ENCODE results near the gene CERK.

Gene CERK

GRCh38 chr22:46660604-46661201 lies 77.3 kb downstream of the CERK start:
- H3K9ac ChIP-seq (ENCODE audit: low read length), result no peak overlapping the region
- H4K20me1 ChIP-seq (ENCODE audit: insufficient read depth, low read length), result peaks cover 53% of the 10 kb centered on the region
- TF ChIP-seq EZH2phosphoT487 (IDR thresholded peaks at IDR 0.05; ENCODE audit: low read depth), result no peak
- TF ChIP-seq, protein P1, sequence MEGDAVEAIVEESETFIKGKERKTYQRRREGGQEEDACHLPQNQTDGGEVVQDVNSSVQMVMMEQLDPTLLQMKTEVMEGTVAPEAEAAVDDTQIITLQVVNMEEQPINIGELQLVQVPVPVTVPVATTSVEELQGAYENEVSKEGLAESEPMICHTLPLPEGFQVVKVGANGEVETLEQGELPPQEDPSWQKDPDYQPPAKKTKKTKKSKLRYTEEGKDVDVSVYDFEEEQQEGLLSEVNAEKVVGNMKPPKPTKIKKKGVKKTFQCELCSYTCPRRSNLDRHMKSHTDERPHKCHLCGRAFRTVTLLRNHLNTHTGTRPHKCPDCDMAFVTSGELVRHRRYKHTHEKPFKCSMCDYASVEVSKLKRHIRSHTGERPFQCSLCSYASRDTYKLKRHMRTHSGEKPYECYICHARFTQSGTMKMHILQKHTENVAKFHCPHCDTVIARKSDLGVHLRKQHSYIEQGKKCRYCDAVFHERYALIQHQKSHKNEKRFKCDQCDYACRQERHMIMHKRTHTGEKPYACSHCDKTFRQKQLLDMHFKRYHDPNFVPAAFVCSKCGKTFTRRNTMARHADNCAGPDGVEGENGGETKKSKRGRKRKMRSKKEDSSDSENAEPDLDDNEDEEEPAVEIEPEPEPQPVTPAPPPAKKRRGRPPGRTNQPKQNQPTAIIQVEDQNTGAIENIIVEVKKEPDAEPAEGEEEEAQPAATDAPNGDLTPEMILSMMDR (IDR thresholded peaks at IDR 0.05; ENCODE audit: low read depth, low read length), result no peak
- no peak overlapping the region for H3K4me2 ChIP-seq (ENCODE audit: low read length)
- no peak overlapping the region for H3K27ac ChIP-seq (ENCODE audit: low read length)
- no peaks in the 10 kb centered on the region for H3K27me3 ChIP-seq (ENCODE audit: low read depth, low read length)
- no peak overlapping the region for H2AFZ ChIP-seq (ENCODE audit: low read depth, low read length)
- H3K4me3 ChIP-seq (ENCODE audit: low read length), result no peak overlapping the region
- no peaks in the 10 kb centered on the region for H3K9me3 ChIP-seq (ENCODE audit: insufficient read depth, low read length)
- H3K36me3 ChIP-seq (replicated peaks; ENCODE audit: low read depth, low read length), result peaks cover 8% of the 10 kb centered on the region
- H3K79me2 ChIP-seq (ENCODE audit: low read length), result no peaks in the 10 kb centered on the region
- H3K4me1 ChIP-seq (ENCODE audit: low read length), result no peaks in the 10 kb centered on the region

DNA sequence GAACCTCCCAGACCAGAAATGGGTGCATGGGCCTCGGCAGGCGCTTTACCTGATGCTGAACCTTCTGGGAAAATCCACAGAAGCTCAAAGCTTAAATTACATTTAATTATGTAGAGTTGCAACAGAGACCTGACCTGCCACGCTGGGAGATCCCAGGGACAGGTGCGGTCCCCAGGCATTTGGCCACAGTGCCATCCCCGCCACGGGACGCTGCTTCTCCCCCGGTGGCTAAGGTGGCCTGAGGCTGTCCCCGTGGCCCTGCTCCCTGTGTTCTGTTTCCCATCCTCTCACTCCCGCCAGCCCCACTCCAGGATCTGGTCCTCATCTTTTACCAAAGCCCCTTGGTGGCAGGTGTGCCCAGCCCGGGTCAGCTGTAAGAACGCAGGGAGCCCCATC lies 78.3 kb downstream of the CERK start:
- H3K27me3 ChIP-seq (ENCODE audit: low read depth, low read length), result no peaks in the 10 kb centered on the region
- peaks cover 56% of the 10 kb centered on the region for H4K20me1 ChIP-seq (ENCODE audit: insufficient read depth, low read length)
- H3K9ac ChIP-seq (ENCODE audit: low read length), result no peak overlapping the region
- TF ChIP-seq EZH2phosphoT487 (IDR thresholded peaks at IDR 0.05; ENCODE audit: low read depth), result no peak
- TF ChIP-seq, protein P1 (IDR thresholded peaks at IDR 0.05; ENCODE audit: low read depth, low read length), result no peak
- 0 out of 2 replicates have a peak, but pooled peaks cover under 1% of the 10 kb centered on the region for H3K79me2 ChIP-seq (ENCODE audit: low read length)
- H3K4me2 ChIP-seq (ENCODE audit: low read length), result no peak overlapping the region
- no peak overlapping the region for H3K4me3 ChIP-seq (ENCODE audit: low read length)
- peaks cover 8% of the 10 kb centered on the region for H3K36me3 ChIP-seq (replicated peaks; ENCODE audit: low read depth, low read length)
- H3K9me3 ChIP-seq (ENCODE audit: insufficient read depth, low read length), result no peaks in the 10 kb centered on the region
- no peaks in the 10 kb centered on the region for H3K4me1 ChIP-seq (ENCODE audit: low read length)
- H3K27ac ChIP-seq (ENCODE audit: low read length), result no peak overlapping the region
- no peak overlapping the region for H2AFZ ChIP-seq (ENCODE audit: low read depth, low read length)

- Histone ChIP-seq H3K9ac (ENCODE audit: low read length) (no peak overlapping the region), H3K9me3 (ENCODE audit: insufficient read depth, low read length) (no peaks in the 10 kb centered on the region), H3K27me3 (ENCODE audit: low read depth, low read length) (no peaks in the 10 kb centered on the region), H3K27ac (ENCODE audit: low read length) (no peak overlapping the region), H3K4me3 (ENCODE audit: low read length) (no peak overlapping the region), H3K4me2 (ENCODE audit: low read length) (no peak overlapping the region), H2AFZ (ENCODE audit: low read depth, low read length) (no peak overlapping the region), H3K36me3 (replicated peaks; ENCODE audit: low read depth, low read length) (peaks cover 8% of the 10 kb centered on the region), H3K4me1 (ENCODE audit: low read length) (no peaks in the 10 kb centered on the region), H4K20me1 (ENCODE audit: insufficient read depth, low read length) (peaks cover 57% of the 10 kb centered on the region), H3K79me2 (ENCODE audit: low read length) (0 out of 2 replicates have a peak, but pooled peaks cover 4% of the 10 kb centered on the region)
- TF ChIP-seq, protein P1 (IDR thresholded peaks at IDR 0.05; ENCODE audit: low read depth, low read length), result no peak
- no peak for TF ChIP-seq EZH2phosphoT487 (IDR thresholded peaks at IDR 0.05; ENCODE audit: low read depth)
Observed at GRCh38 chr22:46659059-46659790, 78.8 kb downstream of the CERK start.

All from OCI-LY3 (cell line).